Bronchial epithelial cell (primary cell): ENCODE measurements around the gene UQCRQ. TPM values are rescaled to one million over a fixed set of nuclear protein-coding genes. Genes with fewer than 3 reads are reported as not detected.

Experiments
- DNase-seq: peaks from one replicate; pipeline ENCODE4 v3.0.0-alpha.2; 2010; ENCODE audit warnings: low read depth
- FAIRE-seq: peaks from 2 replicates; lab custom pipeline; 2011; peaks lifted over from hg19 to GRCh38; lab: Jason Lieb, UNC
- H3K27me3 ChIP-seq: 2 replicates; pipeline ENCODE4 v1.5.1; 2011; ENCODE audit warnings: low read length; ENCODE audit not compliant: control insufficient read depth, insufficient read depth
- H3K36me3 ChIP-seq: 2 replicates; pipeline ENCODE4 v1.5.1; 2011; ENCODE audit warnings: low read length; ENCODE audit not compliant: control insufficient read depth, insufficient read depth
- H3K4me3 ChIP-seq: 2 replicates; pipeline ENCODE4 v1.5.1; 2011; ENCODE audit warnings: mild to moderate bottlenecking, low read depth, low read length, control low read depth
- total RNA-seq: library from RNA; depleted of rRNA; stranded (reverse); fragments of >200 nt; gene quantifications from 2 replicates; pipeline ENCODE4 v1.2.1, GENCODE V29; 2014
- TF ChIP-seq, protein P1 (sequence below): IDR thresholded peaks from 2 replicates; pipeline ENCODE4 v1.5.1; 2011; ENCODE audit warnings: mild to moderate bottlenecking, moderate library complexity, low read length, control low read depth, inconsistent platforms; ENCODE audit not compliant: insufficient read depth, severe bottlenecking

The UQCRQ gene
- 78.2 and 127 TPM in 2 replicates for total RNA-seq

DNA sequence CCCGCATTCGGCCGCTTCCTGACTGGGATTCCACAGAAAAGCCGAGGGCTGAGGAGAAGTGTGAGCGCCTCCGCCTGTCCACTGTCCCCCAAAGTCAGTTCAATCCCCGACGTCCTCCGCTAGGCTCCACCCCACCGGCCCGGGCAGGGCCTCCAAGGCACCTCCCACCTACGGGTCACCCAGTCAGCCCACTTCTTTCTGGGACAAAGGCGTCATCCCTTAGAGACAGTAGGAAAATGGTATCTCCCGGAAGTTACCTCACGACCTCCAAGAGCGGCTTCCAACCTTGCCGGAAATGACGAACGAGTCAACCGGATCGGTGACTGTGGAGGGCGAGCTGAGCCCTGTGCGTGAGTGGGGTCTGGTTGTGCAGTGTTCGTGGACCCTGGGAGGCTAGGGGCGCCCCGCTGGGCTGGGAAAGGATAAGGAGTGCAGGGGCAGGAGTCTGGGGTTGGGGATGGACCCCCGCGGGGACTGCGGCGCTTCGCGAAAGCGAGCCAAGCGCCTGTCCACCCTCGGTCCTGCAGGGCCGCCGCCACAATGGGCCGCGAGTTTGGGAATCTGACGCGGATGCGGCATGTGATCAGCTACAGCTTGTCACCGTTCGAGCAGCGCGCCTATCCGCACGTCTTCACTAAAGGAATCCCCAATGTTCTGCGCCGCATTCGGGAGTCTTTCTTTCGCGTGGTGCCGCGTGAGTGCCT lies at the start of gene UQCRQ, which contains the start of gene GDF9:
TSS of gene UQCRQ (plus strand) at position 301 of the 704 bp plus-strand sequence. CDS start at position 541, 240 bp downstream.
TSS of gene GDF9 (minus strand) at position 128 of the 704 bp plus-strand sequence. CDS start 1,936 bp downstream, outside the sequence.
- DNase-seq, result peak; percentile 100
- H3K36me3 ChIP-seq, result peaks cover 5% of the 10 kb centered on the region
- peak within 1 kb of the TSS; percentile 75 for H3K4me3 ChIP-seq
- no peaks in the 10 kb centered on the region for H3K27me3 ChIP-seq
- no peak for FAIRE-seq
- TF ChIP-seq, protein P1, sequence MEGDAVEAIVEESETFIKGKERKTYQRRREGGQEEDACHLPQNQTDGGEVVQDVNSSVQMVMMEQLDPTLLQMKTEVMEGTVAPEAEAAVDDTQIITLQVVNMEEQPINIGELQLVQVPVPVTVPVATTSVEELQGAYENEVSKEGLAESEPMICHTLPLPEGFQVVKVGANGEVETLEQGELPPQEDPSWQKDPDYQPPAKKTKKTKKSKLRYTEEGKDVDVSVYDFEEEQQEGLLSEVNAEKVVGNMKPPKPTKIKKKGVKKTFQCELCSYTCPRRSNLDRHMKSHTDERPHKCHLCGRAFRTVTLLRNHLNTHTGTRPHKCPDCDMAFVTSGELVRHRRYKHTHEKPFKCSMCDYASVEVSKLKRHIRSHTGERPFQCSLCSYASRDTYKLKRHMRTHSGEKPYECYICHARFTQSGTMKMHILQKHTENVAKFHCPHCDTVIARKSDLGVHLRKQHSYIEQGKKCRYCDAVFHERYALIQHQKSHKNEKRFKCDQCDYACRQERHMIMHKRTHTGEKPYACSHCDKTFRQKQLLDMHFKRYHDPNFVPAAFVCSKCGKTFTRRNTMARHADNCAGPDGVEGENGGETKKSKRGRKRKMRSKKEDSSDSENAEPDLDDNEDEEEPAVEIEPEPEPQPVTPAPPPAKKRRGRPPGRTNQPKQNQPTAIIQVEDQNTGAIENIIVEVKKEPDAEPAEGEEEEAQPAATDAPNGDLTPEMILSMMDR, result peak; percentile 30

- FAIRE-seq, result no peak
- H3K4me3 ChIP-seq, result no peak overlapping the region
Measured at GRCh38 chr5:132817011-132817410, 49.4 kb upstream of the UQCRQ start.

DNA sequence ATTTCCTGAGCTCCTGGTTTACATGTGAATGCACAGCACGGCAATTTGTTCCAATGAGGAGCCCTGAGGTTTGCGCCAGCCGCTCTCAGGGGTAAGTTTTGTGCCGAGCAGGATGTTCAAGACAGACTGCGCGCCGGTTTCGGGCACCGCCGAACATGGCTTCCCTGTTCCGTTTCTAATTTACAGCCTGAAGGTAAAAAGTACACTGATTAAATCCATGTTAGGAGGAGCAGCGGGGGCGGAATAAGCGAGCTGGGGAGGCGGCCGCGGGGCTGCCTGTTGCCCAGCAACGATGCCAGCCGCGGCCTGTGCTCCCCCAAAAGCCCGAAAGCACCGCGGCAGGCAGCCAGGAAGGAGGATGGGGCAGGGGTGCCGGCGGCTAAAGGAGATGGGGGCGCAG lies 47.0 kb upstream of the UQCRQ start:
- Histone ChIP-seq H3K4me3 (no peak overlapping the region), H3K36me3 (no peaks in the 10 kb centered on the region), H3K27me3 (no peaks in the 10 kb centered on the region)
- TF ChIP-seq, protein P1, result no peak
- FAIRE-seq (no peak), DNase-seq (no peak)

More at GRCh38 chr5:132817011-132817410, 49.4 kb upstream of the UQCRQ start:
- no peaks in the 10 kb centered on the region for H3K36me3 ChIP-seq
- DNase-seq, result no peak
- TF ChIP-seq, protein P1, result no peak
- H3K27me3 ChIP-seq, result peaks cover 8% of the 10 kb centered on the region

GRCh38 chr5:132820162-132820754 lies 46.2 kb upstream of the UQCRQ start:
- H3K36me3 ChIP-seq, result no peaks in the 10 kb centered on the region
- no peak overlapping the region for H3K4me3 ChIP-seq
- FAIRE-seq (peak; percentile 86), DNase-seq (peak; percentile 74)
- TF ChIP-seq, protein P1, result peak; percentile 93
- H3K27me3 ChIP-seq, result no peaks in the 10 kb centered on the region

DNA sequence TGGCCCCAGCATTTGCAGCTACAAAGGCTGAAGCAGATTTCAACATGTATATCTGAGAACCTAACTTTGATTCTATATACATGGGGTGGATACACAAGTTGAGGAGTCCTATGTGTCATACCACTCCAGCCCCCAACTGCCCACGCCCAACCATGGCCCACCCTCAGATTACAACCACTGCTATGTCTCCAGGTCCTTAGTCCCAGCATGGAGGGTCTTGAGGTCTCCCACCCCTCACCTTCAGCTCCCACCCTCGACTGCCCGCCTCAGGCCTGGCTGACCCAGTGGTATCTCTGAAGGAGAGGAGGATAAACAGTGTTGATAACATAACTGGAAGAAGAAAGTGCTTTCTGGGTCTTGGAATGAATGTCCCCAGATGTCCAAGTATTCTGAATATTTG lies 45.1 kb upstream of the UQCRQ start:
- TF ChIP-seq, protein P1, result no peak
- Histone ChIP-seq H3K36me3 (no peaks in the 10 kb centered on the region), H3K27me3 (no peaks in the 10 kb centered on the region), H3K4me3 (no peak overlapping the region)
- DNase-seq, result no peak
- FAIRE-seq, result no peak
